HCT116 (cell line): ENCODE measurements around the gene SPIRE2.

Experiments used
- ATF3 ChIP-seq: IDR thresholded peaks from 2 replicates; pipeline ENCODE4 v1.6.1; 2012
- CTCF ChIP-seq, 3 experiments: fragments of 200-600 bp in 1 of 3; sonication (generic) in 1 of 3; IDR thresholded peaks in 2 of 3; conservative IDR thresholded peaks in 1 of 3; 2 replicates each; pipeline ENCODE4 v1.5.1; 2012 to 2017; ENCODE audit warnings: low read depth in 2 of 3, low read length in 2 of 3, antibody characterized with exemption in 1 of 3, borderline replicate concordance in 1 of 3, control low read depth in 1 of 3, mild to moderate bottlenecking in 1 of 3, mixed read lengths in 1 of 3, mixed run types in 1 of 3, moderate library complexity in 1 of 3; ENCODE audit not compliant: insufficient read depth in 1 of 3
- EZH2 ChIP-seq: fragments of 200-600 bp; sonication (generic); IDR thresholded peaks from 2 replicates; pipeline ENCODE4 v1.6.1; 2017; ENCODE audit warnings: antibody characterized with exemption, mixed run types
- MAX ChIP-seq: IDR thresholded peaks from 2 replicates; pipeline ENCODE4 v1.6.1; 2012
- POLR2A ChIP-seq: IDR thresholded peaks from 2 replicates; pipeline ENCODE4 v1.7.0; 2011; ENCODE audit warnings: borderline replicate concordance; ENCODE audit not compliant: insufficient read depth, insufficient read length; ENCODE audit errors: extremely low read depth
- REST ChIP-seq: IDR thresholded peaks from 2 replicates; pipeline ENCODE4 v1.6.1; 2012; ENCODE audit warnings: low read depth
- SP1 ChIP-seq: IDR thresholded peaks from 2 replicates; pipeline ENCODE4 v1.6.1; 2012; ENCODE audit warnings: low read depth

GRCh38 chr16:89897204-89897603 is 68.9 kb downstream of the SPIRE2 start:
- TF ChIP-seq REST: no peak
- no peak for TF ChIP-seq ATF3
- no peak for TF ChIP-seq SP1
- no peak for TF ChIP-seq CTCF (IDR thresholded peaks at IDR 0.05 in 2 of 3, conservative IDR thresholded peaks at IDR 0.05 in 1 of 3; ENCODE audit: borderline replicate concordance in 1 of 3, insufficient read depth in 1 of 3, low read depth in 2 of 3, low read length in 2 of 3)
- TF ChIP-seq POLR2A: no peak
- TF ChIP-seq EZH2: no peak
- TF ChIP-seq MAX: no peak
